DOHH2 (cell line): Measurements from ENCODE around the gene C11orf42.

ENCODE experiments used
- H3F3A ChIP-seq: fragments of 200-600 bp; sonication (generic), shearing (Covaris generic); 2 replicates; pipeline ENCODE4 v1.6.0; 2016; ENCODE audit warnings: antibody characterized with exemption, mild to moderate bottlenecking; ENCODE audit not compliant: control insufficient read depth, insufficient read depth
- H3K27ac ChIP-seq: fragments of 200-600 bp; sonication (generic); 2 replicates; pipeline ENCODE4 v1.5.1; 2014; ENCODE audit warnings: low read depth, mild to moderate bottlenecking, low read length, moderate library complexity
- H3K27me3 ChIP-seq: fragments of 200-600 bp; sonication (generic); 2 replicates; pipeline ENCODE4 v1.6.1; 2014; ENCODE audit warnings: mild to moderate bottlenecking, low read length, mixed read lengths; ENCODE audit not compliant: control insufficient read depth
- H3K36me3 ChIP-seq: fragments of 200-600 bp; sonication (generic); 2 replicates; pipeline ENCODE4 v1.6.1; 2014; ENCODE audit warnings: mild to moderate bottlenecking, low read length, moderate library complexity, mixed read lengths; ENCODE audit not compliant: control insufficient read depth
- H3K4me1 ChIP-seq: fragments of 200-600 bp; sonication (generic); 2 replicates; pipeline ENCODE4 v1.6.1; 2014; ENCODE audit warnings: mild to moderate bottlenecking, low read length, mixed read lengths; ENCODE audit not compliant: control insufficient read depth
- H3K4me2 ChIP-seq: fragments of 200-600 bp; sonication (generic); 2 replicates; pipeline ENCODE4 v1.6.0; 2014; ENCODE audit warnings: mild to moderate bottlenecking, low read length, moderate library complexity
- H3K4me3 ChIP-seq: fragments of 200-600 bp; sonication (generic); 2 replicates; pipeline ENCODE4 v1.5.1; 2014; ENCODE audit warnings: mild to moderate bottlenecking, low read length, mixed read lengths
- H3K79me2 ChIP-seq: fragments of 200-600 bp; sonication (generic); 2 replicates; pipeline ENCODE4 v1.6.1; 2014; ENCODE audit warnings: mild to moderate bottlenecking, low read length, mixed read lengths; ENCODE audit not compliant: control insufficient read depth
- H3K9me2 ChIP-seq: fragments of 200-600 bp; sonication (generic); replicated peaks from 2 replicates; pipeline ENCODE4 v1.6.1; 2014; ENCODE audit warnings: mild to moderate bottlenecking, low read length, mixed read lengths; ENCODE audit not compliant: control insufficient read depth
- H3K9me3 ChIP-seq: fragments of 200-600 bp; sonication (generic); 2 replicates; pipeline ENCODE4 v1.6.1; 2014; ENCODE audit warnings: antibody characterized with exemption, low read length, mixed read lengths; ENCODE audit not compliant: control insufficient read depth, insufficient read depth
- H4K20me1 ChIP-seq: fragments of 200-600 bp; sonication (generic); 2 replicates; pipeline ENCODE4 v1.6.0; 2014; ENCODE audit warnings: low read depth, mild to moderate bottlenecking, antibody characterized with exemption, low read length, moderate library complexity; ENCODE audit not compliant: control insufficient read depth, insufficient read depth
- CTCF ChIP-seq: fragments of 200-600 bp; sonication (generic); IDR thresholded peaks from one replicate; pipeline ENCODE4 v1.5.1; 2014; ENCODE audit warnings: antibody characterized with exemption, mild to moderate bottlenecking, low read depth, low read length; ENCODE audit not compliant: poor library complexity, severe bottlenecking
- EZH2phosphoT487 ChIP-seq: fragments of 200-600 bp; sonication (generic); IDR thresholded peaks from 2 replicates; pipeline ENCODE4 v1.6.1; 2017; ENCODE audit warnings: borderline replicate concordance, mild to moderate bottlenecking, antibody characterized with exemption, low read length, moderate library complexity, mixed read lengths

The C11orf42 gene

GRCh38 chr11:6205366-6205765 is at the start of gene C11orf42:
Gene C11orf42 (plus strand): TSS chr11:6205557. CDS start chr11:6205616, 59 bp downstream.
- TF ChIP-seq EZH2phosphoT487 (no peak), CTCF (no peak)
- H3K4me2 ChIP-seq, result no peak within 1 kb of the TSS
- no peaks in the 10 kb centered on the region for H3K4me1 ChIP-seq
- H3K36me3 ChIP-seq, result peaks cover 3% of the 10 kb centered on the region; the same call in 1 of the 2 replicates
- H3K27me3 ChIP-seq, result no peaks in the 10 kb centered on the region
- H3K9me2 ChIP-seq, result no peaks in the 10 kb centered on the region
- no peaks in the 10 kb centered on the region for H3F3A ChIP-seq
- no peaks in the 10 kb centered on the region for H3K9me3 ChIP-seq
- no peaks in the 10 kb centered on the region for H3K79me2 ChIP-seq
- no peak within 1 kb of the TSS for H3K4me3 ChIP-seq
- no peaks in the 10 kb centered on the region for H4K20me1 ChIP-seq
- H3K27ac ChIP-seq, result no peak within 1 kb of the TSS

DNA sequence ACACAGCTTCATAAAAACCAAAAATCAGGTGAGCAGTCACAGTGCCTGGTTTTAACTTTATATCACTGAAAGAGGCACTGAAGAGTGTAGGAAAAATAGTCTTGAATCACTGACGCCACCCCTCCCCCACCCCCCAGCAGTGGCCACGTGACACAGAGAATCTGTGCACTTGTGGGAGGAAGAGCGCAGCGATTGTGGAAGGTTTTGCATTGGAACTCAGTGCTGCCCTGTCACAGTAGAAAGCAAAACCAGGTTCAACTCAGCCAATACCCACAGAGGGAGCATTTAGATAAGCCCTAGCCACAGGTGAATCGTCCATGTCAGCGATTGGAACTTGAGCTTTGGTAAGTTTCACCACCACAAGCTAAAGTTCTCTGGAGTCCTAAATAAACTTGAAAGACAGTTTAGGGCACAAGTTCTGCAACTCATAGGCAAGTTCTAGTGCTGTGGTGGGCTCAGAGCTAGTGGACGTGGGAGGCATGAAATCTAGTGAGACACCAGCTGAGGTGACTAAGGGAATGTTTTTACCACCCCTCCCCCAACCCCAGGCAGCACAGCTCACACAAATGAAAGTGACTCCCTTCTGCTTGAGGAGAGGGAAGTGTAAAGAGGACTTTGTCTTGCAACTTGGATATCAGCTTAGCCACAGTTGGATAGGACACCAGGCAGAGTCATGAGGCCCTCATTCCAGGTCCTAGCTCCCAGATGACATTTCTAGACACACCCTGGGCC is 48.6 kb upstream of the C11orf42 start:
- Histone ChIP-seq H3K9me3 (no peaks in the 10 kb centered on the region), H3K9me2 (no peaks in the 10 kb centered on the region), H3K4me3 (no peak overlapping the region), H3K36me3 (no peaks in the 10 kb centered on the region), H4K20me1 (no peaks in the 10 kb centered on the region), H3K4me1 (no peaks in the 10 kb centered on the region), H3K27me3 (no peaks in the 10 kb centered on the region), H3K4me2 (no peak overlapping the region), H3K79me2 (no peaks in the 10 kb centered on the region), H3K27ac (no peak overlapping the region), H3F3A (no peaks in the 10 kb centered on the region)
- TF ChIP-seq EZH2phosphoT487 (no peak), CTCF (no peak)

- Histone ChIP-seq H3K4me2 (no peak within 1 kb of the TSS), H3F3A (no peaks in the 10 kb centered on the region), H3K79me2 (no peaks in the 10 kb centered on the region), H3K27me3 (no peaks in the 10 kb centered on the region), H3K9me3 (no peaks in the 10 kb centered on the region), H3K4me3 (no peak within 1 kb of the TSS), H3K27ac (no peak within 1 kb of the TSS), H3K9me2 (no peaks in the 10 kb centered on the region), H4K20me1 (no peaks in the 10 kb centered on the region), H3K36me3 (no peaks in the 10 kb centered on the region), H3K4me1 (no peaks in the 10 kb centered on the region)
- TF ChIP-seq EZH2phosphoT487 (no peak), CTCF (no peak)
These were observed 35.1 kb upstream of the C11orf42 start, which contains the start of gene OR52B2 for GRCh38 chr11:6170226-6170625. Gene OR52B2 (minus strand): TSS chr11:6170326. CDS start chr11:6170326, 0 bp downstream.
